ENCODE data around the gene RBBP5. TPM values are rescaled to one million over a fixed set of nuclear protein-coding genes. Genes with fewer than 3 reads are reported as not detected.

Gene RBBP5
- total RNA-seq, 1 donor from 2014 or later: 11.4 TPM

- TF ChIP-seq, protein P1, sequence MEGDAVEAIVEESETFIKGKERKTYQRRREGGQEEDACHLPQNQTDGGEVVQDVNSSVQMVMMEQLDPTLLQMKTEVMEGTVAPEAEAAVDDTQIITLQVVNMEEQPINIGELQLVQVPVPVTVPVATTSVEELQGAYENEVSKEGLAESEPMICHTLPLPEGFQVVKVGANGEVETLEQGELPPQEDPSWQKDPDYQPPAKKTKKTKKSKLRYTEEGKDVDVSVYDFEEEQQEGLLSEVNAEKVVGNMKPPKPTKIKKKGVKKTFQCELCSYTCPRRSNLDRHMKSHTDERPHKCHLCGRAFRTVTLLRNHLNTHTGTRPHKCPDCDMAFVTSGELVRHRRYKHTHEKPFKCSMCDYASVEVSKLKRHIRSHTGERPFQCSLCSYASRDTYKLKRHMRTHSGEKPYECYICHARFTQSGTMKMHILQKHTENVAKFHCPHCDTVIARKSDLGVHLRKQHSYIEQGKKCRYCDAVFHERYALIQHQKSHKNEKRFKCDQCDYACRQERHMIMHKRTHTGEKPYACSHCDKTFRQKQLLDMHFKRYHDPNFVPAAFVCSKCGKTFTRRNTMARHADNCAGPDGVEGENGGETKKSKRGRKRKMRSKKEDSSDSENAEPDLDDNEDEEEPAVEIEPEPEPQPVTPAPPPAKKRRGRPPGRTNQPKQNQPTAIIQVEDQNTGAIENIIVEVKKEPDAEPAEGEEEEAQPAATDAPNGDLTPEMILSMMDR (IDR thresholded peaks at IDR 0.05; ENCODE audit: unreplicated experiment): peak; percentile 89
Measured at GRCh38 chr1:205061665-205062069, 60.1 kb downstream of the RBBP5 start.

DNA sequence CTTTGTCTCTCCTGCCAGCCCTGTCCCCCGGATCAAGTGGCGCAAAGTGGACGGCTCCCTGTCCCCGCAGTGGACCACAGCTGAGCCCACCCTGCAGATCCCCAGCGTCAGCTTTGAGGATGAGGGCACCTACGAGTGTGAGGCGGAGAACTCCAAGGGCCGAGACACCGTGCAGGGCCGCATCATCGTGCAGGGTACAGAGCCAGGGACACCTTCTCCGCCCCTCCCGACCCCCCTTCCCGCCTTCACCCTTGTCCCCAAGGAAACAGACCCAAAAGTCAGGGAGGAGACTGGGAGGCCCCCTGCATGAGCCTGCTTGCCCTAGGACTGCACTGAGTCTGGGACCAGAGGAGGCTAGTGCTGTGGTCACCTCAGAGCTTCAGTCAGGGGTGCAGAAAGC, 60.6 kb downstream of the RBBP5 start:
- no peaks in the 10 kb centered on the region for H3K4me1 Mint-ChIP-seq (ENCODE audit: unreplicated experiment)
- TF ChIP-seq, protein P1 (IDR thresholded peaks at IDR 0.05; ENCODE audit: unreplicated experiment): no peak
- peaks cover 5% of the 10 kb centered on the region for H3K27me3 Mint-ChIP-seq (ENCODE audit: unreplicated experiment)
- no peaks in the 10 kb centered on the region for H3K9me3 Mint-ChIP-seq (ENCODE audit: unreplicated experiment)
- H3K36me3 Mint-ChIP-seq (ENCODE audit: low read depth, unreplicated experiment): no peaks in the 10 kb centered on the region
- H3K27ac Mint-ChIP-seq (ENCODE audit: unreplicated experiment): no peak overlapping the region
- no peak overlapping the region for H3K4me3 Mint-ChIP-seq (ENCODE audit: unreplicated experiment)
- no peak for DNase-seq (ENCODE audit: low spot score)

More at GRCh38 chr1:205061665-205062069, 60.1 kb downstream of the RBBP5 start:
- Mint-ChIP-seq H3K27ac (ENCODE audit: unreplicated experiment) (no peak overlapping the region), H3K27me3 (ENCODE audit: unreplicated experiment) (peaks cover 9% of the 10 kb centered on the region), H3K9me3 (ENCODE audit: unreplicated experiment) (no peaks in the 10 kb centered on the region), H3K4me1 (ENCODE audit: unreplicated experiment) (no peaks in the 10 kb centered on the region), H3K4me3 (ENCODE audit: unreplicated experiment) (no peak overlapping the region), H3K36me3 (ENCODE audit: low read depth, unreplicated experiment) (no peaks in the 10 kb centered on the region)
- DNase-seq (ENCODE audit: low spot score): peak; percentile 87

DNA sequence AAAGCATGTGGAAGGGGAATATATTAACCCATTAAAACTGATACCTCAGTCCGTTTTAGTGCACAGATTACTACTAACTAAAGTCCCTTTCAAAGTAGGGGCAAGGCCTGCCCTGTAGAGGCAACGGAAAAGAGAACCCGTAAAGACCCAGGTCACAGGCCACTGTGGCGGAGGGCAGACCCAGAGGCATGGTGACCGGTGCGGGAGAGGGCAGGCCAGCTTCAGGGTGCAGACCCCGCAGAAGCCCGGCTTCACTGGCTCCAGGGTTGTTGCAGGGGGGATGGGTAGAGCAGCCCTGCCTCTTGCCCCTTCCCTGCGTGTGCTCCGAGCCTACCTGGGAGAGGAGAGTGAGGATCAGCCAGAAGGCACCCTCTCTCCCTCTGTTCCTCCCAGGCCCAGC, 61.0 kb downstream of the RBBP5 start:
- Mint-ChIP-seq H3K4me3 (ENCODE audit: unreplicated experiment) (no peak overlapping the region), H3K4me1 (ENCODE audit: unreplicated experiment) (no peaks in the 10 kb centered on the region), H3K36me3 (ENCODE audit: low read depth, unreplicated experiment) (no peaks in the 10 kb centered on the region), H3K27me3 (ENCODE audit: unreplicated experiment) (peaks cover 5% of the 10 kb centered on the region), H3K9me3 (ENCODE audit: unreplicated experiment) (no peaks in the 10 kb centered on the region), H3K27ac (ENCODE audit: unreplicated experiment) (no peak overlapping the region)
- TF ChIP-seq, protein P1 (IDR thresholded peaks at IDR 0.05; ENCODE audit: unreplicated experiment): no peak
- DNase-seq (ENCODE audit: low spot score): no peak

DNA sequence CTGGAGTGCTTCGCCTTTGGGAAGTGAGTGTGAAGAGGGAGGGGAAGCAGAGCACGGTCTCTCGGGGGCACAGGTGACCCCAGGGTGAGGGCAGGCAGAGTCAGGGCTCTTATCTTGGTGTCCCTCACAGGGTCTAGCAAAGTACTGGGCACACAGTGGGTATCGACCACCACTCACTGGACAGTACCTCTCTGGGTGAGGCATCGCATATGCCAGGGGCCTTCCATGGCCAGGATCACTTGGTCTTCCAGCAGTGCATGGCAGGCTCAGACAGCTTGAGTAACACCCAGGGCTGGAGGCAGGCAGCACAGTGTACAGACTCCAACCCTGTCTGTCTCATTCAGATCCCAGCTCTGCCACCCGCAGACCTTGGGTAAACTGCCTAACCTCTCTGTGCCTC, 62.1 kb downstream of the RBBP5 start:
- Mint-ChIP-seq H3K27ac (ENCODE audit: unreplicated experiment) (no peak overlapping the region), H3K4me3 (ENCODE audit: unreplicated experiment) (no peak overlapping the region), H3K27me3 (ENCODE audit: unreplicated experiment) (peaks cover 7% of the 10 kb centered on the region), H3K4me1 (ENCODE audit: unreplicated experiment) (no peaks in the 10 kb centered on the region), H3K36me3 (ENCODE audit: low read depth, unreplicated experiment) (no peaks in the 10 kb centered on the region), H3K9me3 (ENCODE audit: unreplicated experiment) (no peaks in the 10 kb centered on the region)
- TF ChIP-seq, protein P1 (IDR thresholded peaks at IDR 0.05; ENCODE audit: unreplicated experiment): no peak
- DNase-seq (ENCODE audit: low spot score): no peak

- no peaks in the 10 kb centered on the region for H3K9me3 Mint-ChIP-seq (ENCODE audit: unreplicated experiment)
- no peak for DNase-seq (ENCODE audit: low spot score)
- no peak overlapping the region for H3K4me3 Mint-ChIP-seq (ENCODE audit: unreplicated experiment)
- TF ChIP-seq, protein P1 (IDR thresholded peaks at IDR 0.05; ENCODE audit: unreplicated experiment): no peak
- no peaks in the 10 kb centered on the region for H3K36me3 Mint-ChIP-seq (ENCODE audit: low read depth, unreplicated experiment)
- peaks cover 7% of the 10 kb centered on the region for H3K27me3 Mint-ChIP-seq (ENCODE audit: unreplicated experiment)
- no peak overlapping the region for H3K27ac Mint-ChIP-seq (ENCODE audit: unreplicated experiment)
- no peaks in the 10 kb centered on the region for H3K4me1 Mint-ChIP-seq (ENCODE audit: unreplicated experiment)
Measured at GRCh38 chr1:205058853-205059252, 62.9 kb downstream of the RBBP5 start.

Measured in endothelial cell (in vitro differentiated cells).